DMS 273 (cell line): ENCODE results near the gene GAS6.

Experiments
- DNase-seq: peaks from one replicate; lab custom pipeline; 2025; ENCODE audit not compliant: unreplicated experiment; lab: John Stamatoyannopoulos, UW

Gene GAS6

GRCh38 chr13:113853518-113854237 is 10.2 kb downstream of the GAS6 start:
- no peak for DNase-seq

- DNase-seq, result no peak
Measured at GRCh38 chr13:113852536-113853517, 11.0 kb downstream of the GAS6 start.

- DNase-seq, result no peak
Measured at GRCh38 chr13:113851826-113852535, 11.9 kb downstream of the GAS6 start.

GRCh38 chr13:113851480-113851803 is 12.4 kb downstream of the GAS6 start:
- DNase-seq, result no peak

GRCh38 chr13:113850722-113851479 is 13.0 kb downstream of the GAS6 start:
- no peak for DNase-seq

GRCh38 chr13:113849981-113850721 is 13.7 kb downstream of the GAS6 start:
- no peak for DNase-seq

GRCh38 chr13:113849546-113849945 is 14.3 kb downstream of the GAS6 start:
- DNase-seq, result no peak

GRCh38 chr13:113848431-113849260 is 15.2 kb downstream of the GAS6 start:
- no peak for DNase-seq

GRCh38 chr13:113848020-113848419 is 15.9 kb downstream of the GAS6 start:
- DNase-seq, result no peak

GRCh38 chr13:113846636-113847318 is 17.1 kb downstream of the GAS6 start:
- no peak for DNase-seq

GRCh38 chr13:113845723-113846635 is 17.9 kb downstream of the GAS6 start:
- DNase-seq, result no peak

GRCh38 chr13:113845055-113845454 is 18.8 kb downstream of the GAS6 start:
- DNase-seq, result no peak

GRCh38 chr13:113843864-113844556 is 19.9 kb downstream of the GAS6 start:
- DNase-seq, result no peak

- DNase-seq, result no peak
Measured at GRCh38 chr13:113843063-113843654, 20.7 kb downstream of the GAS6 start.

- no peak for DNase-seq
Measured at GRCh38 chr13:113842336-113843062, 21.4 kb downstream of the GAS6 start.

- no peak for DNase-seq
Measured at GRCh38 chr13:113841353-113841650, 22.6 kb downstream of the GAS6 start.
